Right lobe of liver (tissue), 4 donors: ENCODE measurements around the gene AFG1L.

Experiments
- CTCF ChIP-seq, 4 donors: fragments of 200-600 bp in 3 of 4; fragments of 450-650 bp in 1 of 4; IDR thresholded peaks; one replicate each; pipeline versions ENCODE4 v1.5.1 to v1.8.0; 2016 to 2022; ENCODE audit warnings: antibody characterized with exemption in 4 of 4, mild to moderate bottlenecking in 2 of 4
- POLR2A ChIP-seq: fragments of 450-650 bp; IDR thresholded peaks from one replicate; pipeline ENCODE4 v1.6.1; 2017; ENCODE audit warnings: antibody characterized with exemption, mild to moderate bottlenecking
- donor health status: DM: no; HTN: no; CAD: no.
- donor health status: DM: no; HTN: no; CAD: no.
- donor health status: DM: no; HTN: yes; CAD: no.

- TF ChIP-seq CTCF (IDR thresholded peaks at IDR 0.05) = no peak
- TF ChIP-seq POLR2A = no peak
These were observed 212.5 kb downstream of the AFG1L start for GRCh38 chr6:108507316-108507715.
